Thoracic aorta endothelial cell (primary cell): ENCODE results near the gene TMTC3. TPM values are rescaled to one million over a fixed set of nuclear protein-coding genes. Genes with fewer than 3 reads are reported as not detected.

Source experiments
- total RNA-seq: library from RNA; depleted of rRNA; stranded (reverse); fragments of >200 nt; gene quantifications from 2 replicates; pipeline ENCODE4 v1.2.3, GENCODE V29; 2012

Gene TMTC3
- total RNA-seq = 62.0 and 76.2 TPM in 2 replicates

DNA sequence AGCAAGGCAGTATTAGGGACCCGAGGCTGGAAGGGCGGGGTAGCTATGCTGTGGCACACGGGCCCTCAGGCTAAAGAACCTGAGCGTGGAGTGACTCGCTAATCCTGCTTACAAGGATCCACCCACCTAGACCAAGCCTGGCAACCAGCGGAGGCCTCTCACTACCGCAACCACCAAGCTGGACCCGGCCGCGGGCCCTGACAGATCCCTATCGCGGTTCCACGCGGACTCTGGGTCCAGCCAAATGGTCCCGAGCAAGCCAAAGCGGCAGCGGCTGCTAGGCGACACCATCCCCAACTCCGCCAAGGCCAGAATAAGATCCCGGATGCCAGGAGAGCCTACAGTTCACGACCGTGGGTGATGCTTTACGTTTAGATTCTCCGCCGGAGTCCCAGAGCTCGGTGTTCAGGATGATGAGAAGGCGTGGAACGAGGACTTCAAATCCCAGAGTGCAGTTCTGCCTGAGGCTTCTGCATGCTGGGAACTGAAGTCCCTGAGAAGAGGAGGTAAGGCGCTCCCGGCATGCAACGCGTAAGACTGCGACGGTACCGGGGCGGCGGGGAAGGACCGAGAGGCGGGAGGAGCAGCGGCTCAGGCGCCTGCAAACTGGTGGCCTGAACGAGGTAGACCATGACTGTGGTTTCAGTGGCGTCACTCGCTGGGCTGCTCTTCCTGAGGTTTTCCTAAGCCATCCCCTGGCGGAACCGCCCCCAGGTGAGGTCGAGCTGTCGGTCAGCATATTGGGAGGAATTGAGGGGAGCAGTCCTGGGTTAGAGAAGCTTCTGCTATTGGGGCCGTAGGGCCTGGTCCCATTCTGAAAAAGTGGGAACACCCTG, at the start of gene TMTC3, which contains the start of gene CEP290:
TMTC3 (plus strand) TSS at position 534 of the 836 bp plus-strand sequence. CDS start 6,009 bp downstream, outside the sequence.
CEP290 (minus strand) TSS at position 315 of the 836 bp plus-strand sequence. CDS start 781 bp downstream, outside the sequence.

Other genes starting within 250 kb of the TMTC3 start
- 0.13 TPM in 1 of 2 replicates, not detected in the other for gene C12orf50, start 112.9 kb upstream of the TMTC3 start, total RNA-seq
- gene CEP290, start 219 bp upstream of the TMTC3 start, total RNA-seq = 28.5 and 35.4 TPM in 2 replicates